Gastroesophageal sphincter (tissue), 3 donors: Measurements from ENCODE around the gene NACA2.

Experiments used
- EP300 ChIP-seq: sonication (generic); formaldehyde crosslinking; IDR thresholded peaks from one replicate; pipeline ENCODE4 v1.6.1; 2017; ENCODE audit warnings: antibody characterized with exemption, mild to moderate bottlenecking
- POLR2A ChIP-seq, 2 donors: fragments of 450-650 bp; IDR thresholded peaks; one replicate each; pipeline ENCODE4 v1.6.1; 2017; ENCODE audit warnings: antibody characterized with exemption in 2 of 2, mild to moderate bottlenecking in 2 of 2, moderate library complexity in 1 of 2
- POLR2AphosphoS5 ChIP-seq: sonication (generic); formaldehyde crosslinking; IDR thresholded peaks from one replicate; pipeline ENCODE4 v1.6.1; 2017; ENCODE audit warnings: antibody characterized with exemption
- TF ChIP-seq, protein P1 (sequence below), 4 experiments: fragments of 200-600 bp in 2 of 4; fragments of 450-650 bp in 2 of 4; sonication (generic) in 1 of 4; IDR thresholded peaks; one replicate each; pipeline ENCODE4 v1.5.1; 2017 to 2019; ENCODE audit warnings: antibody characterized with exemption in 4 of 4, mild to moderate bottlenecking in 2 of 4, moderate library complexity in 2 of 4

DNA sequence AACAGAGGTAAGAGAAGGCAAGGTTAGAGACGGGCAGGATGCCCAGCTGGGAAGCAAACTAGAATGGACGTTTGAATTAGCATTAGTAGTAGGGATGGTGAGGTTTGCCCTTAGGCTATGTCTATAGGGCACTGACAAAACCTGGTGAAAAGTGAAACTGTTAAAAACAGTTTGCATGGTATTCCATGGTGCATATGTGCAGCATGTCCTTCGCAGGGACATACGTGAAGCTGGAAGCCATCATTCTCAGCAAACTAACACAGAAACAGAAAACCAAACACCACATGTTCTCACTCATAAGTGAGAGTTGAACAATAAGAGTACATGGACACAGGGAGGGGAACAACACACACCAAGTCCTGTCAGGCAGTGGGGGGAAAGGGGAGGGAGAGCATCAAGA lies 25.8 kb downstream of the NACA2 start:
- TF ChIP-seq, protein P1, sequence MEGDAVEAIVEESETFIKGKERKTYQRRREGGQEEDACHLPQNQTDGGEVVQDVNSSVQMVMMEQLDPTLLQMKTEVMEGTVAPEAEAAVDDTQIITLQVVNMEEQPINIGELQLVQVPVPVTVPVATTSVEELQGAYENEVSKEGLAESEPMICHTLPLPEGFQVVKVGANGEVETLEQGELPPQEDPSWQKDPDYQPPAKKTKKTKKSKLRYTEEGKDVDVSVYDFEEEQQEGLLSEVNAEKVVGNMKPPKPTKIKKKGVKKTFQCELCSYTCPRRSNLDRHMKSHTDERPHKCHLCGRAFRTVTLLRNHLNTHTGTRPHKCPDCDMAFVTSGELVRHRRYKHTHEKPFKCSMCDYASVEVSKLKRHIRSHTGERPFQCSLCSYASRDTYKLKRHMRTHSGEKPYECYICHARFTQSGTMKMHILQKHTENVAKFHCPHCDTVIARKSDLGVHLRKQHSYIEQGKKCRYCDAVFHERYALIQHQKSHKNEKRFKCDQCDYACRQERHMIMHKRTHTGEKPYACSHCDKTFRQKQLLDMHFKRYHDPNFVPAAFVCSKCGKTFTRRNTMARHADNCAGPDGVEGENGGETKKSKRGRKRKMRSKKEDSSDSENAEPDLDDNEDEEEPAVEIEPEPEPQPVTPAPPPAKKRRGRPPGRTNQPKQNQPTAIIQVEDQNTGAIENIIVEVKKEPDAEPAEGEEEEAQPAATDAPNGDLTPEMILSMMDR (IDR thresholded peaks at IDR 0.05): no peak
- no peak for TF ChIP-seq EP300
- no peak for TF ChIP-seq POLR2AphosphoS5
- no peak for TF ChIP-seq POLR2A (IDR thresholded peaks at IDR 0.05)
